G401 (cell line): Measurements from ENCODE around the gene SLC13A3. TPM values are rescaled to one million over a fixed set of nuclear protein-coding genes. Genes with fewer than 3 reads are reported as not detected.
A peak's percentile ranks its signal among the peaks of the same experiment; 100 is the strongest.

Source experiments
- DNase-seq: peaks from one replicate; pipeline ENCODE4 v3.0.0-alpha.2; 2015; ENCODE audit warnings: low spot score
- in situ Hi-C: cut with HindIII; loops from 2 replicates; pipeline ENCODE4 v1.10.0; 2016; ENCODE audit warnings: low sequenced_read_pairs, mixed read lengths
- total RNA-seq: library from RNA; depleted of rRNA; stranded (reverse); fragments of >200 nt; shearing (Covaris generic); gene quantifications from 2 replicates; pipeline ENCODE4 v1.2.3, GENCODE V29; 2014

The SLC13A3 gene
- total RNA-seq, 1 experiment from 2014 or later, result not detected

GRCh38 chr20:46588532-46589511 is 62.4 kb downstream of the SLC13A3 start:
- no peak for DNase-seq
- in situ Hi-C loops, result no loop called here

- in situ Hi-C loops, result no loop called here
- no peak for DNase-seq
These were observed 63.3 kb downstream of the SLC13A3 start for GRCh38 chr20:46587986-46588385.

GRCh38 chr20:46586724-46587123 is 64.5 kb downstream of the SLC13A3 start:
- in situ Hi-C loops, result no loop called here
- DNase-seq, result no peak

- in situ Hi-C loops, result no loop called here
- no peak for DNase-seq
These were observed 66.8 kb downstream of the SLC13A3 start for GRCh38 chr20:46584508-46584907.

GRCh38 chr20:46583411-46584214 is 67.6 kb downstream of the SLC13A3 start:
- in situ Hi-C loops, result no loop called here
- DNase-seq, result no peak

- in situ Hi-C loops, result no loop called here
- peak; percentile 93 for DNase-seq
These were observed 68.6 kb downstream of the SLC13A3 start for GRCh38 chr20:46582648-46583047.

GRCh38 chr20:46581391-46581790 is 69.9 kb downstream of the SLC13A3 start:
- in situ Hi-C loops, result no loop called here
- DNase-seq, result no peak

GRCh38 chr20:46580613-46581205 is 70.5 kb downstream of the SLC13A3 start:
- in situ Hi-C loops, result no loop called here
- DNase-seq, result no peak

GRCh38 chr20:46578745-46579144 is 72.5 kb downstream of the SLC13A3 start:
- in situ Hi-C loops, result no loop called here
- no peak for DNase-seq

GRCh38 chr20:46576774-46577395 is 74.4 kb downstream of the SLC13A3 start:
- in situ Hi-C loops, result no loop called here
- no peak for DNase-seq

- in situ Hi-C loops, result no loop called here
- DNase-seq, result no peak
These were observed 75.3 kb downstream of the SLC13A3 start for GRCh38 chr20:46575937-46576461.

GRCh38 chr20:46575394-46575793 is 75.9 kb downstream of the SLC13A3 start:
- DNase-seq, result no peak
- in situ Hi-C loops, result no loop called here

- no peak for DNase-seq
- in situ Hi-C loops, result no loop called here
These were observed 77.3 kb downstream of the SLC13A3 start for GRCh38 chr20:46573788-46574584.

GRCh38 chr20:46573234-46573633 is 78.0 kb downstream of the SLC13A3 start:
- in situ Hi-C loops, result no loop called here
- no peak for DNase-seq

GRCh38 chr20:46572790-46573189 is 78.5 kb downstream of the SLC13A3 start:
- DNase-seq, result no peak
- in situ Hi-C loops, result no loop called here

GRCh38 chr20:46572153-46572552 is 79.1 kb downstream of the SLC13A3 start:
- DNase-seq, result peak; percentile 62
- in situ Hi-C loops, result no loop called here

GRCh38 chr20:46571418-46571817 is 79.8 kb downstream of the SLC13A3 start:
- in situ Hi-C loops, result no loop called here
- DNase-seq, result no peak

GRCh38 chr20:46570956-46571355 is 80.3 kb downstream of the SLC13A3 start:
- no peak for DNase-seq
- in situ Hi-C loops, result no loop called here
